ENCODE measurements around the gene SLC25A17.

DNA sequence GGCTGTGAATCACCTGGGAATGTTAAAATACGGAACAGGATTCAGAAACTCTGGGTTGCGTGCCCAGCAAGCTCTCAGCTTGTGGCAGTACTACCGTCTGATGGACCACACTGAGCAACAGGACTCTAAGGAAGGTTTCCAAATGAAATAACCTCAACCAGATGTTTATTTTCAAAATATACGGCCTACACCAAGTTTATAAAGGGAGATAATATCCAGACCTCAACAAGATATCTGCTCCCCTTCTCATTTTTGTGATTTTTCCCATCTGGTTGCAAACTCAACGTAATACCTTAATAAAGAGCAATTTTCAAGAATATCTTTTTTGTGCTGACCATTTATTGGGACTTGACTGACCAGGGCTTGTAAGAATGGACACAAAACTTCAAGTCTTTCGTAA lies 49.4 kb downstream of the SLC25A17 start:
- TF ChIP-seq TAF1 (IDR thresholded peaks at IDR 0.05; ENCODE audit: low read depth) = no peak
- TF ChIP-seq EP300 (IDR thresholded peaks at IDR 0.05; ENCODE audit: borderline replicate concordance) = no peak
- TF ChIP-seq CEBPB (IDR thresholded peaks at IDR 0.05) = no peak
- TF ChIP-seq, protein P1, sequence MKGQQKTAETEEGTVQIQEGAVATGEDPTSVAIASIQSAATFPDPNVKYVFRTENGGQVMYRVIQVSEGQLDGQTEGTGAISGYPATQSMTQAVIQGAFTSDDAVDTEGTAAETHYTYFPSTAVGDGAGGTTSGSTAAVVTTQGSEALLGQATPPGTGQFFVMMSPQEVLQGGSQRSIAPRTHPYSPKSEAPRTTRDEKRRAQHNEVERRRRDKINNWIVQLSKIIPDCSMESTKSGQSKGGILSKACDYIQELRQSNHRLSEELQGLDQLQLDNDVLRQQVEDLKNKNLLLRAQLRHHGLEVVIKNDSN (IDR thresholded peaks at IDR 0.05) = no peak
- TF ChIP-seq TCF12 (IDR thresholded peaks at IDR 0.05; ENCODE audit: low read depth) = no peak
- TF ChIP-seq, protein P2, sequence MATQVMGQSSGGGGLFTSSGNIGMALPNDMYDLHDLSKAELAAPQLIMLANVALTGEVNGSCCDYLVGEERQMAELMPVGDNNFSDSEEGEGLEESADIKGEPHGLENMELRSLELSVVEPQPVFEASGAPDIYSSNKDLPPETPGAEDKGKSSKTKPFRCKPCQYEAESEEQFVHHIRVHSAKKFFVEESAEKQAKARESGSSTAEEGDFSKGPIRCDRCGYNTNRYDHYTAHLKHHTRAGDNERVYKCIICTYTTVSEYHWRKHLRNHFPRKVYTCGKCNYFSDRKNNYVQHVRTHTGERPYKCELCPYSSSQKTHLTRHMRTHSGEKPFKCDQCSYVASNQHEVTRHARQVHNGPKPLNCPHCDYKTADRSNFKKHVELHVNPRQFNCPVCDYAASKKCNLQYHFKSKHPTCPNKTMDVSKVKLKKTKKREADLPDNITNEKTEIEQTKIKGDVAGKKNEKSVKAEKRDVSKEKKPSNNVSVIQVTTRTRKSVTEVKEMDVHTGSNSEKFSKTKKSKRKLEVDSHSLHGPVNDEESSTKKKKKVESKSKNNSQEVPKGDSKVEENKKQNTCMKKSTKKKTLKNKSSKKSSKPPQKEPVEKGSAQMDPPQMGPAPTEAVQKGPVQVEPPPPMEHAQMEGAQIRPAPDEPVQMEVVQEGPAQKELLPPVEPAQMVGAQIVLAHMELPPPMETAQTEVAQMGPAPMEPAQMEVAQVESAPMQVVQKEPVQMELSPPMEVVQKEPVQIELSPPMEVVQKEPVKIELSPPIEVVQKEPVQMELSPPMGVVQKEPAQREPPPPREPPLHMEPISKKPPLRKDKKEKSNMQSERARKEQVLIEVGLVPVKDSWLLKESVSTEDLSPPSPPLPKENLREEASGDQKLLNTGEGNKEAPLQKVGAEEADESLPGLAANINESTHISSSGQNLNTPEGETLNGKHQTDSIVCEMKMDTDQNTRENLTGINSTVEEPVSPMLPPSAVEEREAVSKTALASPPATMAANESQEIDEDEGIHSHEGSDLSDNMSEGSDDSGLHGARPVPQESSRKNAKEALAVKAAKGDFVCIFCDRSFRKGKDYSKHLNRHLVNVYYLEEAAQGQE (IDR thresholded peaks at IDR 0.05; ENCODE audit: low read depth) = no peak
- no peak for TF ChIP-seq RAD21 (IDR thresholded peaks at IDR 0.05; ENCODE audit: low read depth)
- TF ChIP-seq YY1 (IDR thresholded peaks at IDR 0.05; ENCODE audit: low read depth) = no peak

Data from Ishikawa (cell line).